HUES48 (cell line): ENCODE measurements around the gene CFC1.
"Not testable (repeated sequence)": the region's sequence is repeated elsewhere in the genome, so short reads cannot be mapped to it uniquely, and the experiment has no call there.

Source experiments
- H3K27ac ChIP-seq: one replicate; pipeline ENCODE4 v1.7.0; 2013; ENCODE audit warnings: low read depth, low read length, inconsistent platforms
- H3K27me3 ChIP-seq: 2 replicates; pipeline ENCODE4 v1.6.1; 2013; ENCODE audit warnings: mild to moderate bottlenecking, low read length; ENCODE audit not compliant: control insufficient read depth, insufficient read depth
- H3K36me3 ChIP-seq: 2 replicates; pipeline ENCODE4 v1.6.1; 2013; ENCODE audit warnings: low read length; ENCODE audit not compliant: control insufficient read depth, insufficient read depth
- H3K4me1 ChIP-seq: 2 replicates; pipeline ENCODE4 v1.6.1; 2013; ENCODE audit warnings: mild to moderate bottlenecking, low read length; ENCODE audit not compliant: control insufficient read depth, insufficient read depth
- H3K4me3 ChIP-seq: 2 replicates; pipeline ENCODE4 v1.5.1; 2013; ENCODE audit warnings: mild to moderate bottlenecking, low read depth, low read length
- H3K9ac ChIP-seq: 2 replicates; pipeline ENCODE4 v1.6.1; 2013; ENCODE audit warnings: mild to moderate bottlenecking, low read depth, low read length, moderate library complexity
- H3K9me3 ChIP-seq: 2 replicates; pipeline ENCODE4 v1.6.1; 2013; ENCODE audit warnings: low read length; ENCODE audit not compliant: control insufficient read depth, insufficient read depth

The CFC1 gene

GRCh38 chr2:130581491-130581890, 17.9 kb downstream of the CFC1 start:
- H3K27ac ChIP-seq, H3K9me3 ChIP-seq: not testable (repeated sequence)

GRCh38 chr2:130579121-130579520, 20.3 kb downstream of the CFC1 start:
- H3K27me3 ChIP-seq, H3K36me3 ChIP-seq, H3K4me1 ChIP-seq, H3K9me3 ChIP-seq, H3K4me3 ChIP-seq, H3K27ac ChIP-seq, H3K9ac ChIP-seq: not testable (repeated sequence)

More at GRCh38 chr2:130581491-130581890, 17.9 kb downstream of the CFC1 start:
- H3K9ac ChIP-seq, H3K4me1 ChIP-seq, H3K4me3 ChIP-seq, H3K36me3 ChIP-seq, H3K27me3 ChIP-seq: not testable (repeated sequence)

- H3K9ac ChIP-seq, H3K36me3 ChIP-seq, H3K27me3 ChIP-seq, H3K4me1 ChIP-seq, H3K27ac ChIP-seq, H3K4me3 ChIP-seq, H3K9me3 ChIP-seq: not testable (repeated sequence)
Observed at GRCh38 chr2:130577559-130577958, 21.8 kb downstream of the CFC1 start.

- not testable (repeated sequence) for H3K4me3 ChIP-seq, H3K27ac ChIP-seq, H3K27me3 ChIP-seq, H3K4me1 ChIP-seq, H3K9me3 ChIP-seq, H3K36me3 ChIP-seq, H3K9ac ChIP-seq
Observed at GRCh38 chr2:130576209-130576784, 23.1 kb downstream of the CFC1 start.

- not testable (repeated sequence) for H3K36me3 ChIP-seq, H3K9ac ChIP-seq, H3K27me3 ChIP-seq
Observed at GRCh38 chr2:130574230-130574629, 25.1 kb downstream of the CFC1 start.

GRCh38 chr2:130571929-130572328, 27.4 kb downstream of the CFC1 start:
- not testable (repeated sequence) for H3K27me3 ChIP-seq, H3K27ac ChIP-seq, H3K9me3 ChIP-seq, H3K9ac ChIP-seq, H3K36me3 ChIP-seq, H3K4me3 ChIP-seq, H3K4me1 ChIP-seq

More at GRCh38 chr2:130574230-130574629, 25.1 kb downstream of the CFC1 start:
- not testable (repeated sequence) for H3K9me3 ChIP-seq, H3K4me1 ChIP-seq, H3K27ac ChIP-seq, H3K4me3 ChIP-seq

- not testable (repeated sequence) for H3K4me1 ChIP-seq, H3K9ac ChIP-seq, H3K27me3 ChIP-seq, H3K9me3 ChIP-seq, H3K36me3 ChIP-seq, H3K27ac ChIP-seq, H3K4me3 ChIP-seq
Observed at GRCh38 chr2:130566165-130566564, 33.2 kb downstream of the CFC1 start.

- not testable (repeated sequence) for H3K36me3 ChIP-seq, H3K9ac ChIP-seq, H3K9me3 ChIP-seq, H3K4me1 ChIP-seq, H3K4me3 ChIP-seq, H3K27me3 ChIP-seq, H3K27ac ChIP-seq
Observed at GRCh38 chr2:130556441-130556840, 42.9 kb downstream of the CFC1 start.

GRCh38 chr2:130554178-130554577, 45.2 kb downstream of the CFC1 start:
- H3K27ac ChIP-seq, H3K27me3 ChIP-seq, H3K36me3 ChIP-seq, H3K9ac ChIP-seq, H3K4me3 ChIP-seq, H3K9me3 ChIP-seq, H3K4me1 ChIP-seq: not testable (repeated sequence)

- H3K4me3 ChIP-seq, H3K27ac ChIP-seq, H3K27me3 ChIP-seq, H3K9me3 ChIP-seq, H3K4me1 ChIP-seq, H3K9ac ChIP-seq, H3K36me3 ChIP-seq: not testable (repeated sequence)
Observed at GRCh38 chr2:130549475-130549874, 49.9 kb downstream of the CFC1 start.

GRCh38 chr2:130548418-130548817, 51.0 kb downstream of the CFC1 start:
- H3K9me3 ChIP-seq, H3K4me1 ChIP-seq, H3K27ac ChIP-seq, H3K4me3 ChIP-seq, H3K9ac ChIP-seq, H3K27me3 ChIP-seq, H3K36me3 ChIP-seq: not testable (repeated sequence)

GRCh38 chr2:130544978-130545377, 54.4 kb downstream of the CFC1 start:
- not testable (repeated sequence) for H3K27ac ChIP-seq, H3K4me1 ChIP-seq, H3K4me3 ChIP-seq, H3K36me3 ChIP-seq, H3K27me3 ChIP-seq, H3K9me3 ChIP-seq, H3K9ac ChIP-seq
